Measurements from ENCODE around the gene CD300E. TPM values are rescaled to one million over a fixed set of nuclear protein-coding genes. Genes with fewer than 3 reads are reported as not detected.
"Not testable (repeated sequence)": the region's sequence is repeated elsewhere in the genome, so short reads cannot be mapped to it uniquely, and the experiment has no call there.

Gene CD300E
- total RNA-seq, 2 experiments from 2014 or later: not detected

DNA sequence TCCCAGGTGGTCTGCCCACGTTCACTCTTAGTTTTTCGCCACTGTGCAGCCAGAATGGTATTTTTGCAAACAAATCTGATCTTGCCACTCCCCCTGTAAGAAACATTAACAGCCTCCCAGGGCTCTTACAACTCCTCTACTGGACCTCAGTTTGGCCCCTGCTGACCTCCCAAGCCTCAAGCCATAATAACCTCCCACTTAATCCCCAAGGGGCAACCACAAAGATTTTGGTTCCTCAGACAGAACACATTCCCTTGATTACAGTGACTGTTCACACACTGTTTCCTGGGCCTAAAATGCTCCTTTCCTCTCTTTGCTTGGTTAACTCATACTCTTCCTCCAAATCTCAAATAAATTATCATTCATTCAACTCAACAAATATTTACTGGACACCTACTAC is 21.5 kb upstream of the CD300E start:
- POLR2A ChIA-PET: no interaction called here
- ATAC-seq: no peak
- H3K27ac Mint-ChIP-seq: no peak overlapping the region
- peaks cover 4% of the 10 kb centered on the region for H3K4me1 Mint-ChIP-seq (ENCODE audit: low read depth)
- peaks cover 54% of the 10 kb centered on the region for H3K27me3 Mint-ChIP-seq (ENCODE audit: low read depth)
- DNase-seq: no peak
- H3K4me3 Mint-ChIP-seq: no peak overlapping the region
- no peaks in the 10 kb centered on the region for H3K36me3 Mint-ChIP-seq (ENCODE audit: low read depth)
- no peaks in the 10 kb centered on the region for H3K9me3 Mint-ChIP-seq (ENCODE audit: insufficient read depth)
- CTCF ChIA-PET: interaction anchor here (1.2 kb wide), 2 partner anchors 13 to 79 kb away, joined by 3 to 4 read pairs; no protein-coding TSS in a partner anchor

DNA sequence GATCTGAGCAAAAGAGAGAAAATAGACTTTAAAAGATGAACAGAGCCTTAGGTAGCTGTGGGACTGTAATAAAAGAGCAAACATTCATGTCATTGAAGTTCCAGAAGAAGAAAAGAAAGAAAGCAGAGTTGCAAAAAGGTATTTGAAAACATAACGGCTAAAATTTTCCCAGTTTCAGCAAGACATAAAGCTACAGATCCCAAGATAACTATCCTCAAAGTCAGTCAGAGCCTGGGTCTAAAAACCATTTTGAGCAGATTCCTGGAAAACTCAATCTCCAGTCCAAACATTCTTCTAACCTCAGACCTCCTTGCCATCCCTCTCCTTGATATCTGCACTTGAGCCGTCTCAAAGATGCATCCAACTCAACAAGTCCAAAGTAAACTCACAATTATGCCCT is 20.9 kb upstream of the CD300E start:
- Mint-ChIP-seq H3K4me3 (no peak overlapping the region), H3K9me3 (ENCODE audit: insufficient read depth) (no peaks in the 10 kb centered on the region), H3K36me3 (ENCODE audit: low read depth) (no peaks in the 10 kb centered on the region), H3K4me1 (ENCODE audit: low read depth) (peaks cover 9% of the 10 kb centered on the region), H3K27ac (no peak overlapping the region), H3K27me3 (ENCODE audit: low read depth) (peaks cover 58% of the 10 kb centered on the region)
- ChIA-PET POLR2A (no interaction called here), CTCF (interaction anchor here (1.0 to 1.2 kb wide), 3 partner anchors 13 to 78 kb away, joined by 3 to 4 read pairs (median 3); no protein-coding TSS in a partner anchor)
- DNase-seq (no peak), ATAC-seq (no peak)

DNA sequence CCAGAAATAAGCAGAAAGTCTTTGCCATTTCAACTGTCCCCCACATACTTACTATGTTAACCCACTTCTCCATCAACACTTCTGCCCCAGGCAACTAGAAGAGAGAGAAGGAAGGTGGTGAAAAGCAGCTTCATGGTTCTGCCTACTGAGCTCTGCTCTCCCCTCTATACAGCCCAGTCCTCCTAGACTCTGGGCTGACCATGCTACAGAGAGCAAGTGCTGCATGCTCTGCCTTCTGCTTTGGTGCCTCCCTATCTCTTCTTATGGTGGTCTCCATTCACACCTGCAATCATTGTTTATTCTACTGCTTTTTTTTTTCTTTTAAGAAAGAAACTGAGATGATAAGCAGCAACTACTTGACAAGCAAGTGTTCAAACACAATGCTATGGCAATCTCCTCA is 20.3 kb upstream of the CD300E start:
- ATAC-seq (no peak), DNase-seq (no peak)
- ChIA-PET CTCF (interaction anchor here (1.0 kb wide), 1 partner anchor 13 kb away, joined by 3 read pairs; no protein-coding TSS in a partner anchor), POLR2A (no interaction called here)
- no peak overlapping the region for H3K27ac Mint-ChIP-seq
- no peaks in the 10 kb centered on the region for H3K9me3 Mint-ChIP-seq (ENCODE audit: insufficient read depth)
- H3K4me1 Mint-ChIP-seq (ENCODE audit: low read depth): peaks cover 13% of the 10 kb centered on the region
- no peak overlapping the region for H3K4me3 Mint-ChIP-seq
- H3K36me3 Mint-ChIP-seq (ENCODE audit: low read depth): no peaks in the 10 kb centered on the region
- peaks cover 58% of the 10 kb centered on the region for H3K27me3 Mint-ChIP-seq (ENCODE audit: low read depth)

DNA sequence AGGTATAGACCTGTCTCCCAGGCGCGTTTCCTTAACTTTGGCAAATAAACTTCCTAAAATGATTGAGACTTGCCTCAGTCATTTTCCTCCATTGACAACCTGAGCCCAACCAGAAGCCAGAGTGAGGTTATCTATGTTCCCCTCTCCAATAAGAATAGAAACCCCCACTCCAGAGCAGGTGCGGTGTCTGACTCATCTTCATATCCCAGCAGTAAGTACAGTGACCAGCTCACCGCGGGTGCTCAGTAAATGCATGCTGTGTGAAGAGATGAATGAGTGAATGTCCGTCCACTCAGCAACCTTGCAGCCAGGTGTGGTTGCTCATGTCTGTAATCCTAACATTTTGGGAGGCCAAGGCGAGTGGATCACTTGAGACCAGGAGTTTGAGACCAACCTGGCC is 19.5 kb upstream of the CD300E start:
- ChIA-PET POLR2A (no interaction called here), CTCF (no interaction called here)
- Mint-ChIP-seq H3K36me3 (ENCODE audit: low read depth) (no peaks in the 10 kb centered on the region), H3K9me3 (ENCODE audit: insufficient read depth) (no peaks in the 10 kb centered on the region), H3K27ac (no peak overlapping the region), H3K4me3 (no peak overlapping the region), H3K4me1 (ENCODE audit: low read depth) (peaks cover 13% of the 10 kb centered on the region), H3K27me3 (ENCODE audit: low read depth) (peaks cover 61% of the 10 kb centered on the region)
- ATAC-seq (no peak), DNase-seq (no peak)

DNA sequence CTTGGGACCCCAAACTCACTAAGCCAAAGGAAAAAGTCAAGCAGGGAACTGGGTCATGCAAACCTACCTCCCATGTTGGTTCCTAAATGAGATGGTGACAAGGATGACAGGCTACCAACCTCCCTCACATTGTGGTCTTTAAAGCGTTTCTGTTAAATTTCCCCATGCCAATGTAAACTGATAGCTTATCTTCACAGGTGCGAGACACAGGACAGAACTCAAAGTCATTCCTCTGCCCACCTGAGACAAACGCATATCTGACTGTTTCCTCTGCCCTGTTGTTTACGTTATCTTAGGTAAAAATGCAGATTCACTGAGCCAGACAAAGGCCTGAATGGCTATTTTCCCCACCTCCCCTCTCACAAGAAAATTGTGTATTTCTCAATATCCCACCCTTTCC is 19.0 kb upstream of the CD300E start:
- H3K27ac Mint-ChIP-seq: no peak overlapping the region
- H3K4me1 Mint-ChIP-seq (ENCODE audit: low read depth): peaks cover 13% of the 10 kb centered on the region
- no peaks in the 10 kb centered on the region for H3K36me3 Mint-ChIP-seq (ENCODE audit: low read depth)
- no peak overlapping the region for H3K4me3 Mint-ChIP-seq
- ChIA-PET CTCF (no interaction called here), POLR2A (no interaction called here)
- H3K27me3 Mint-ChIP-seq (ENCODE audit: low read depth): peaks cover 62% of the 10 kb centered on the region
- no peak for DNase-seq
- H3K9me3 Mint-ChIP-seq (ENCODE audit: insufficient read depth): no peaks in the 10 kb centered on the region
- no peak for ATAC-seq

DNA sequence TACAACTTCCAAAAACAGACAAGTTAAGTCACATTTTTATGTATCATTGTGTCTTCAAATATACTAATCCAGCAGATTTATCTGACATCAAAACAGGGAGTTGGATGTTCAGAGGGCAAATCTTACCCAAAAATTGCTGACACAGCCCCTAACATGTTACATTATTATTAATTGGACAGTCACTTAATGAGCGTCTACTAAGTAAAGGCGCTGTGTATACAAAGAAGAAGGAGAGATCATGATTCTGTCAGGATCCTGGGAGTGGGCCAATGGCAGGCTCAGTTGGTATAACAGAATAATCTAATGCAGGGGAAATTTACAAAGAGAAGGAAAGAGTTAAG is 18.4 kb upstream of the CD300E start:
- DNase-seq (no peak), ATAC-seq (no peak)
- ChIA-PET CTCF (no interaction called here), POLR2A (no interaction called here)
- no peak overlapping the region for H3K27ac Mint-ChIP-seq
- no peak overlapping the region for H3K4me3 Mint-ChIP-seq
- no peaks in the 10 kb centered on the region for H3K36me3 Mint-ChIP-seq (ENCODE audit: low read depth)
- H3K4me1 Mint-ChIP-seq (ENCODE audit: low read depth): peaks cover 13% of the 10 kb centered on the region
- peaks cover 65% of the 10 kb centered on the region for H3K27me3 Mint-ChIP-seq (ENCODE audit: low read depth)
- H3K9me3 Mint-ChIP-seq (ENCODE audit: insufficient read depth): no peaks in the 10 kb centered on the region

DNA sequence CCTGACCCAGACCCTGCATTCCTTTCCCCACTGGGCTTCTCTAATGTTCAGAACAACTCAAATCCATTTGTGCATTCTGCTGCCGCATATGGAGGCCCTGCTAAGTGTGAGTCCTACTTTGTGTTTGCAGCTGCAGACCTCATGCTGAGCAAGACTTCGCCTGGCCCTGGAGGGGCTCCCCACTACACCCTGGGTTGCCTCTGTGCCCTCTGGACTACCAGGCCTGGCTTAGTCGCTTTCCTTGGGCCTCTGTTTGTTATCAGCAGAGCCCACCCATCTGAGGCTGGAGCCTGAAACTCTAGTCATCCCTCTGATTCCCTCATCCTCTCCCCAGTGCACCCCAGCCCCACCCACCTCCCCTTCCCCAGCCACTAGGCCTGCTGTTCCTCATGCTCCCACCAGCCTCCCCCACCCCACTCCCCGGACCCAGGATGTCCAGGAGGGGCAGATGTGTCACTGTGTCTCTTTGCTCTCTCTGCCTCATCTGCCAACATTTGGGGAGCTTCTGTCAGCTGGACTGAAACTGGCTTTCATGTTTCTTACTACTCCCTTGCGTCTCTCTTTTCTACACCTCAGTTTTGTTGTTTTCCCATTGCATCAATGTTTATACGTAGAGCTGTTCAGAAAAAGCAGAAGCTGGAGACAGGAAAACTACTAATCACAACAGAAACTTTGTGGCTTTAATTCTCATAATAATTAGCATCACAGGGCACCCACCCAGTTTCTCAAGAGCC is 17.9 kb upstream of the CD300E start:
- ATAC-seq (no peak), DNase-seq (no peak)
- Mint-ChIP-seq H3K27ac (no peak overlapping the region), H3K4me3 (no peak overlapping the region), H3K36me3 (ENCODE audit: low read depth) (no peaks in the 10 kb centered on the region), H3K27me3 (ENCODE audit: low read depth) (peaks cover 68% of the 10 kb centered on the region), H3K9me3 (ENCODE audit: insufficient read depth) (no peaks in the 10 kb centered on the region), H3K4me1 (ENCODE audit: low read depth) (peaks cover 13% of the 10 kb centered on the region)
- CTCF ChIA-PET: interaction anchor here (0.5 kb wide), 1 partner anchor 46 kb away, joined by 3 read pairs; no protein-coding TSS in a partner anchor
- POLR2A ChIA-PET: no interaction called here

DNA sequence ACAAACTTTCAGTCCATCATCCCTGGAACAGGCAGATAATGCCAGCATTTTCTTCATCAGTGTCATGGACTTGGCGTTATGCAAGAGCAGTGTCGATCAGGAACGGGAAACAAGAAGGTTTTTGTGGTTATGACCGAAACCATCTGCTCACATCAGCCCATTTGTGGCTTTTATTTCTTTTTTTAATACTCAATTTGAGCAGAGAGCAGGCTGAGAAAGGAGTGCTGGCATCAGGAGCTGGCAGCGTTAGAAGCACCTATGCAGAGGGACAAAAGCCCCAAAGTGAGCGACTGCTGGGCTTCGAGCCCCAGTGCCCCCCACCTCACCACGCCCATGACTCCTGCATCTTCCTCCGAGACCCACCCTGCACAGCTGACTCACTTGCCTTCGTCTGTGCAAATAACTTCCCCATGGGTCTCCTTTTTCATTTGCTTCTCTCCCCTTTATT is 16.2 kb upstream of the CD300E start:
- ATAC-seq (peak; percentile 44), DNase-seq (peak; percentile 34)
- Mint-ChIP-seq H3K36me3 (ENCODE audit: low read depth) (no peaks in the 10 kb centered on the region), H3K4me1 (ENCODE audit: low read depth) (peaks cover 13% of the 10 kb centered on the region), H3K27ac (no peak overlapping the region), H3K27me3 (ENCODE audit: low read depth) (peaks cover 68% of the 10 kb centered on the region), H3K9me3 (ENCODE audit: insufficient read depth) (no peaks in the 10 kb centered on the region), H3K4me3 (no peak overlapping the region)
- POLR2A ChIA-PET: no interaction called here
- CTCF ChIA-PET: interaction anchor here (0.7 to 1.9 kb wide), 3 partner anchors 9 to 74 kb away, joined by 3 to 6 read pairs (median 3); no protein-coding TSS in a partner anchor

DNA sequence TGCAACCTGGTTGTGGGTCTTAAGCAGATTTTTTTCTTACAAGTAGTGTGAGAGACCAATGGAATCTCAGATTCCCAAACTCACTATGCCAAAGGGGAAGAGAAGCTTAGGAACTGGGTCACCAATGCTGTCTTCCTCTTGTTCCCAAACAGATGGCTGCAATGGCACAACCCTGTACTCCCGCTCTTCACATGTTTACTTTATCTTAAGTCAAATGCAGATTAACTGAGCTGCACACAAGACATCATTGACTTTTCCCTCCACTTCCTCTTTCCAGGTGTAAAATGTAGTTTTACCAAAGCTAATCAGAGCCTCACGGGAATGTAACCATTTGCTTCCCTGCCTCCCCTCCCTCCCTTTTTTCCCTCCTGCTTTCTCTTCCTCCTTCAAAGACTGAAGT is 14.4 kb upstream of the CD300E start:
- no peak overlapping the region for H3K27ac Mint-ChIP-seq
- no peaks in the 10 kb centered on the region for H3K36me3 Mint-ChIP-seq (ENCODE audit: low read depth)
- no peak for DNase-seq
- no peaks in the 10 kb centered on the region for H3K9me3 Mint-ChIP-seq (ENCODE audit: insufficient read depth)
- ChIA-PET POLR2A (no interaction called here), CTCF (no interaction called here)
- no peak overlapping the region for H3K4me3 Mint-ChIP-seq
- ATAC-seq: no peak
- peaks cover 61% of the 10 kb centered on the region for H3K27me3 Mint-ChIP-seq (ENCODE audit: low read depth)
- H3K4me1 Mint-ChIP-seq (ENCODE audit: low read depth): peaks cover 13% of the 10 kb centered on the region

DNA sequence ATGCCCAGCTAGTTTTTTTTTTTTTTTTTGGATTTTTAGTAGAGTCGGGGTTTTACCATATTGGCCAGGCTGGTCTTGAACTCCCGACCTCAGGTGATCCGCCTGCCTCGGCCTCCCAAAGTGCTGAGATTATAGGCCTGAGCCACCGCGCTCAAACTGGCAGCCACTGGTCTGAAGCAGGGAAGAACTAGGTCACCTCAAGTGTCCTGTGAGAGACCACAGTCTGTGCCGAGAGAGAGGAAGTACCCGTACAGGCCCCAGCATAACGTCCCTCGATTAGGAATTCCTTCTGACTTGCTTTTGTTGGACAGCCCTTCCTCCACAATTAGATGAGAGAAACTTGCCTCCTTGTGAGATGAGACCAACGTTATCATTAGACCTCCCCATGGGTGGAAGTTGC is 13.7 kb upstream of the CD300E start:
- Mint-ChIP-seq H3K36me3 (ENCODE audit: low read depth) (no peaks in the 10 kb centered on the region), H3K4me1 (ENCODE audit: low read depth) (peaks cover 15% of the 10 kb centered on the region), H3K27ac (no peak overlapping the region), H3K9me3 (ENCODE audit: insufficient read depth) (no peaks in the 10 kb centered on the region), H3K4me3 (no peak overlapping the region), H3K27me3 (ENCODE audit: low read depth) (peaks cover 61% of the 10 kb centered on the region)
- POLR2A ChIA-PET: no interaction called here
- ATAC-seq (no peak), DNase-seq (no peak)
- CTCF ChIA-PET: no interaction called here

DNA sequence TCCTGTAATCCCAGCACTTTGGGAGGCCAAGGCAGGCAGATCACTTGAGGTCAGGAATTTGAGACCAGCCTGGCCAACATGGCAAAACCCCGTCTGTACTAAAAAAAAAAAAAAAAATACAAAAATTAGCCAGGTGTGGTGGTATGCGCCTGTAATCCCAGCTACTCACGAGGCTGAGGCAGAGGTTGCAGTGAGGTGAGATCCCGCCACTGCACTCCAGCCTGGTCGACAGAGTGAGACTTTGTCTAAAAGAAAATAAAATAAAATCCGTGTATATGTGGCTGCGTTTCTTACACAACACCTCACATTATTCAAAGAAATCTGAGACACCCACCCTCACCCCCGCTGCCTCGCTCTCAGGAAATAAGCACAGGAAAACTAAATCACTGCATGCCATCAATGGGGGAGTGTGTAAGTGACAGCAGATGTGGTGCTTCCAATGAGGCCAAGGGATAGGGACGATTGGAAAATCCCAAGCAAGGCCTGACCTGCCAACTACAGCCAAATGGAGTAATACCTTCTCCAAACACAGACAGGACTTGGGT is 13.1 kb upstream of the CD300E start:
- H3K36me3 Mint-ChIP-seq (ENCODE audit: low read depth); ATAC-seq; H3K4me3 Mint-ChIP-seq; H3K27ac Mint-ChIP-seq; H3K9me3 Mint-ChIP-seq (ENCODE audit: insufficient read depth); DNase-seq; POLR2A ChIA-PET; CTCF ChIA-PET: not testable (repeated sequence)
- peaks cover 61% of the 10 kb centered on the region for H3K27me3 Mint-ChIP-seq (ENCODE audit: low read depth)
- peaks cover 21% of the 10 kb centered on the region for H3K4me1 Mint-ChIP-seq (ENCODE audit: low read depth)

DNA sequence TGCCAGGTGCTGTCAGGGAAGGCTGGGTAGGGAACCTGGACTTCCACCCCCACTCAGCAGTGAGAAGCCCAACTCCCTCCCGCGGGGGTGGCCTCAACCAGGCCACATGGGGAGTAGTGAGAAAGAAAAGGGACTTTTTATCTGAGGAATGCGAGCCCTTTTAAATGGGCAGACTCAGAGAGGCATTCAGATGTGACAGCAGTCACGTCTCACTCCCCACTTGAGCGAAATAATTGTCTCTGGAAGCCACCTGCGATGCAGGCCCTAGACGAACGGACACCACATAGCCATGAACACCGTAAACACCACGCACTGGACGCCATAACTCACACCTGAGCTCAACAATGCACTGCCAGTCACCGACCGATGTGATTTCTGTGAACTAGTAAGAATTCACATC is 11.9 kb upstream of the CD300E start:
- H3K4me1 Mint-ChIP-seq (ENCODE audit: low read depth): peaks cover 22% of the 10 kb centered on the region
- no peak overlapping the region for H3K27ac Mint-ChIP-seq
- H3K9me3 Mint-ChIP-seq (ENCODE audit: insufficient read depth): no peaks in the 10 kb centered on the region
- ChIA-PET POLR2A (no interaction called here), CTCF (no interaction called here)
- no peak for DNase-seq
- H3K27me3 Mint-ChIP-seq (ENCODE audit: low read depth): peaks cover 57% of the 10 kb centered on the region
- H3K4me3 Mint-ChIP-seq: no peak overlapping the region
- H3K36me3 Mint-ChIP-seq (ENCODE audit: low read depth): no peaks in the 10 kb centered on the region
- no peak for ATAC-seq

DNA sequence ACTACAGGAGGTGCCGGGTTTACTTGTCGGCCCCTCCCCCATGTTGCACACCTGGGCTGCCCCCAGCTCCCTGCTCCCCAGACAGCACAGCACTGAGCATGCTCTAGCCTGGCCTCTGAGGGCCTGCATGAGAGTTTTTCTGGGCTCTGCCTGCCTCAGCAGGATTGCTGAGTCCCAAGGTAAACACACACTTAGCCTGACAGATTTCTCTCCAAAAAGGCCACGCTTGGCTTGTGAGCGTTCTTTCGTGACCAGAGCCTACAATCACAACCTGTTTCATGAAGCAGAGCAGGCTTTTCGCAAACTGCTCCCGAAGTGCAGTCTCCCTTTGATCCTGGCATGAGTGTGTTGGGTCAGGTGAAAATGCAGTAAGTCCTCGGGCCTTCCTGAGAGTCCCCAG is 9.8 kb upstream of the CD300E start:
- CTCF ChIA-PET: no interaction called here
- H3K9me3 Mint-ChIP-seq (ENCODE audit: insufficient read depth): no peaks in the 10 kb centered on the region
- ATAC-seq: no peak
- peaks cover 56% of the 10 kb centered on the region for H3K27me3 Mint-ChIP-seq (ENCODE audit: low read depth)
- H3K27ac Mint-ChIP-seq: no peak overlapping the region
- no peaks in the 10 kb centered on the region for H3K36me3 Mint-ChIP-seq (ENCODE audit: low read depth)
- peaks cover 8% of the 10 kb centered on the region for H3K4me1 Mint-ChIP-seq (ENCODE audit: low read depth)
- DNase-seq: no peak
- H3K4me3 Mint-ChIP-seq: no peak overlapping the region
- POLR2A ChIA-PET: no interaction called here

All from activated CD8-positive, alpha-beta T cell treated with anti-CD3 and anti-CD28 coated beads, Interleukin-2, amount 10 ng/mL, durations not matched to agents 7 days and 5 days (primary cell).